WTC11 (cell line): ENCODE data around the gene RAP1GAP. TPM values are rescaled to one million over a fixed set of nuclear protein-coding genes. Genes with fewer than 3 reads are reported as not detected.
A peak's percentile ranks its signal among the peaks of the same experiment; 100 is the strongest.

Experiments used
- ATAC-seq: fragments of 200-7000 bp; cut with Tn5 transposase; 2 replicates; pipeline ENCODE4 v1.10.0; 2021; ENCODE audit warnings: mild to moderate bottlenecking, moderate library complexity
- CTCF ChIA-PET: fragments of 300-600 bp; sonication (Branson Sonifier 250); formaldehyde crosslinking; loops from one replicate; lab custom pipeline; 2021; ENCODE audit warnings: antibody characterized with exemption; lab: Charles Lee
- POLR2A ChIA-PET: fragments of 350-600 bp; sonication (Branson Sonifier 250); formaldehyde crosslinking; loops from one replicate; lab custom pipeline; 2021; ENCODE audit warnings: antibody characterized with exemption; lab: Charles Lee
- DNase-seq: peaks from one replicate; pipeline ENCODE4 v3.0.0; 2021; ENCODE audit warnings: low spot score
- H3K27ac Mint-ChIP-seq: 2 replicates; pipeline ENCODE4 v1.8.0; 2021; ENCODE audit warnings: mixed read lengths
- H3K27me3 Mint-ChIP-seq: 2 replicates; pipeline ENCODE4 v1.8.0; 2021; ENCODE audit warnings: low read depth, mild to moderate bottlenecking, moderate library complexity, mixed read lengths
- H3K36me3 Mint-ChIP-seq: 2 replicates; pipeline ENCODE4 v1.8.0; 2021; ENCODE audit warnings: mixed read lengths
- H3K4me1 Mint-ChIP-seq: 2 replicates; pipeline ENCODE4 v1.8.0; 2022; ENCODE audit warnings: mixed read lengths
- H3K4me3 Mint-ChIP-seq: 2 replicates; pipeline ENCODE4 v1.8.0; 2021; ENCODE audit warnings: mild to moderate bottlenecking, moderate library complexity, mixed read lengths
- H3K9me3 Mint-ChIP-seq: 2 replicates; pipeline ENCODE4 v1.8.0; 2021; ENCODE audit warnings: mixed read lengths
- AFF4 ChIP-seq: sonication (generic); formaldehyde crosslinking; IDR thresholded peaks from 2 replicates; pipeline ENCODE4 v1.8.1; 2023; ENCODE audit warnings: mild to moderate bottlenecking, missing genetic modification reagents, borderline replicate concordance
- E2F1 ChIP-seq: sonication (generic); formaldehyde crosslinking; IDR thresholded peaks from 2 replicates; pipeline ENCODE4 v1.8.0; 2022; ENCODE audit warnings: mild to moderate bottlenecking, missing genetic modification reagents
- E2F4 ChIP-seq: sonication (generic); formaldehyde crosslinking; IDR thresholded peaks from 2 replicates; pipeline ENCODE4 v1.8.1; 2022; ENCODE audit warnings: low read depth, mild to moderate bottlenecking, moderate library complexity, missing genetic modification reagents, borderline replicate concordance
- HMGA2 ChIP-seq: fragments of 250-450 bp; sonication (Bioruptor Pico); IDR thresholded peaks from 2 replicates; pipeline ENCODE4 v1.4.0; 2021; ENCODE audit warnings: mild to moderate bottlenecking, moderate library complexity
- MAX ChIP-seq: sonication (generic); formaldehyde crosslinking; IDR thresholded peaks from 2 replicates; pipeline ENCODE4 v1.8.0; 2022; ENCODE audit warnings: mild to moderate bottlenecking, missing genetic modification reagents
- MYBL2 ChIP-seq: sonication (generic); formaldehyde crosslinking; IDR thresholded peaks from 2 replicates; pipeline ENCODE4 v1.8.1; 2023; ENCODE audit warnings: mild to moderate bottlenecking, moderate library complexity, missing genetic modification reagents
- NR1H2 ChIP-seq: sonication (generic); formaldehyde crosslinking; IDR thresholded peaks from 2 replicates; pipeline ENCODE4 v1.9.0; 2021; ENCODE audit warnings: mild to moderate bottlenecking, moderate library complexity, missing genetic modification reagents
- RELA ChIP-seq: sonication (generic); formaldehyde crosslinking; IDR thresholded peaks from 2 replicates; pipeline ENCODE4 v1.8.1; 2022; ENCODE audit warnings: missing genetic modification reagents, mild to moderate bottlenecking, borderline replicate concordance
- ZNF138 ChIP-seq: sonication (generic); formaldehyde crosslinking; conservative IDR thresholded peaks from 2 replicates; pipeline ENCODE4 v1.8.1; 2022; ENCODE audit warnings: mild to moderate bottlenecking, moderate library complexity, missing genetic modification reagents
- total RNA-seq: library from RNA; stranded (reverse); gene quantifications from 3 replicates; pipeline ENCODE4 v1.2.3, GENCODE V29; 2021
- TF ChIP-seq, protein P1 (sequence below): sonication (generic); formaldehyde crosslinking; IDR thresholded peaks from 2 replicates; pipeline ENCODE4 v1.8.1; 2022; ENCODE audit warnings: mild to moderate bottlenecking, missing genetic modification reagents, moderate library complexity, borderline replicate concordance
- TF ChIP-seq, protein P2 (sequence below): fragments of 250-450 bp; sonication (Bioruptor Pico); IDR thresholded peaks from 2 replicates; pipeline ENCODE4 v1.9.0; 2021; ENCODE audit warnings: moderate library complexity, mild to moderate bottlenecking, inconsistent platforms, borderline replicate concordance
- TF ChIP-seq, protein P3 (sequence below): fragments of 250-450 bp; sonication (Bioruptor Pico); IDR thresholded peaks from 2 replicates; pipeline ENCODE4 v1.9.0; 2021; ENCODE audit warnings: mild to moderate bottlenecking

The RAP1GAP gene
- total RNA-seq, 1 experiment from 2014 or later = 7.6 TPM

GRCh38 chr1:21587602-21587953 is 81.6 kb downstream of the RAP1GAP start (continued):
- TF ChIP-seq AFF4 (no peak), MYBL2 (CRISPR knock-in tag) (no peak), ZNF138 (CRISPR knock-in tag) (no peak), RELA (CRISPR knock-in tag) (no peak), E2F4 (CRISPR knock-in tag) (no peak), NR1H2 (CRISPR knock-in tag) (no peak), HMGA2 (CRISPR knock-in tag) (no peak)
- TF ChIP-seq, protein P1, sequence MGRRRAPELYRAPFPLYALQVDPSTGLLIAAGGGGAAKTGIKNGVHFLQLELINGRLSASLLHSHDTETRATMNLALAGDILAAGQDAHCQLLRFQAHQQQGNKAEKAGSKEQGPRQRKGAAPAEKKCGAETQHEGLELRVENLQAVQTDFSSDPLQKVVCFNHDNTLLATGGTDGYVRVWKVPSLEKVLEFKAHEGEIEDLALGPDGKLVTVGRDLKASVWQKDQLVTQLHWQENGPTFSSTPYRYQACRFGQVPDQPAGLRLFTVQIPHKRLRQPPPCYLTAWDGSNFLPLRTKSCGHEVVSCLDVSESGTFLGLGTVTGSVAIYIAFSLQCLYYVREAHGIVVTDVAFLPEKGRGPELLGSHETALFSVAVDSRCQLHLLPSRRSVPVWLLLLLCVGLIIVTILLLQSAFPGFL (CRISPR knock-in tag) = no peak
- TF ChIP-seq, protein P2, sequence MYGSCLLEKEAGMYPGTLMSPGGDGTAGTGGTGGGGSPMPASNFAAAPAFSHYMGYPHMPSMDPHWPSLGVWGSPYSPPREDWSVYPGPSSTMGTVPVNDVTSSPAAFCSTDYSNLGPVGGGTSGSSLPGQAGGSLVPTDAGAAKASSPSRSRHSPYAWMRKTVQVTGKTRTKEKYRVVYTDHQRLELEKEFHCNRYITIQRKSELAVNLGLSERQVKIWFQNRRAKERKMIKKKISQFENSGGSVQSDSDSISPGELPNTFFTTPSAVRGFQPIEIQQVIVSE (CRISPR knock-in tag) = no peak

DNA sequence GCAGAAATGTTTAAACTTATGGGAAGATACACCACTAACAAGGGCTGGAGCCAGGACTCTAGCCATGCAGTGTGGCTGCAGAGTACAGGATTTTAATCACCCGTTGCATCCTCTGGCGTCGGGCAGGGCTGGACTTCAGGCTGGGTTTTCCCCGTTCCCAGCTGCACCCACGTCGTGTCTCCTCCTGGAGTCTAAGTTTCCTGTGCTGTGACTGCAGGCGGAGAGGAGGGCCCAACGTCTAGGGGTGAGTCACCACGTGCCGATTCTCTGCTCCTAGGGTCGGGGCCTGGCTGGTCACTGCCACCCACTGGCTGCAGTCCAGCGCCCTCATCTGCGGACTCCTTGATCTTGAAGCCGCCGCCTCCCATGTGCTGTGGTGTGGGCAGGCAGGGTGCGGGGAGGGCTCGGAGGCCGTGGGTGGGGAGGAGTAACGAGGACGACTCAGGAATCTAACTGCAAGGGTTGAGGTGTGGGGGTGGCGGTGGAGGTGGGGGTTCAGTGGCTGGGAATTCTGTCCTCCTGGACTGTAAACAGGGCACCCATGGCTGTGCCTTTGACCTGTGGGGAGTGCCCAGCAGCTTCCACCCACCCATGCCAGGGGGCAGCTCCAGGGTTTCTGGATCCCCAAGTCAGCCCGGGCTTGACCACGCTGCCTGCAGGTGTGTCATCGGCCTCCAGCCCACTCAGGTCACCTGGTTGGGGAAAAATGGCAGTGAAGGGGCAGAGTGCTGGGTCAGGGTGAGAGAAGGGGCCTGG is 82.1 kb downstream of the RAP1GAP start:
- TF ChIP-seq MAX (CRISPR knock-in tag) (peak; percentile 37; the same call in 1 of the 2 replicates), E2F1 (CRISPR knock-in tag) (no peak)
- TF ChIP-seq, protein P3, sequence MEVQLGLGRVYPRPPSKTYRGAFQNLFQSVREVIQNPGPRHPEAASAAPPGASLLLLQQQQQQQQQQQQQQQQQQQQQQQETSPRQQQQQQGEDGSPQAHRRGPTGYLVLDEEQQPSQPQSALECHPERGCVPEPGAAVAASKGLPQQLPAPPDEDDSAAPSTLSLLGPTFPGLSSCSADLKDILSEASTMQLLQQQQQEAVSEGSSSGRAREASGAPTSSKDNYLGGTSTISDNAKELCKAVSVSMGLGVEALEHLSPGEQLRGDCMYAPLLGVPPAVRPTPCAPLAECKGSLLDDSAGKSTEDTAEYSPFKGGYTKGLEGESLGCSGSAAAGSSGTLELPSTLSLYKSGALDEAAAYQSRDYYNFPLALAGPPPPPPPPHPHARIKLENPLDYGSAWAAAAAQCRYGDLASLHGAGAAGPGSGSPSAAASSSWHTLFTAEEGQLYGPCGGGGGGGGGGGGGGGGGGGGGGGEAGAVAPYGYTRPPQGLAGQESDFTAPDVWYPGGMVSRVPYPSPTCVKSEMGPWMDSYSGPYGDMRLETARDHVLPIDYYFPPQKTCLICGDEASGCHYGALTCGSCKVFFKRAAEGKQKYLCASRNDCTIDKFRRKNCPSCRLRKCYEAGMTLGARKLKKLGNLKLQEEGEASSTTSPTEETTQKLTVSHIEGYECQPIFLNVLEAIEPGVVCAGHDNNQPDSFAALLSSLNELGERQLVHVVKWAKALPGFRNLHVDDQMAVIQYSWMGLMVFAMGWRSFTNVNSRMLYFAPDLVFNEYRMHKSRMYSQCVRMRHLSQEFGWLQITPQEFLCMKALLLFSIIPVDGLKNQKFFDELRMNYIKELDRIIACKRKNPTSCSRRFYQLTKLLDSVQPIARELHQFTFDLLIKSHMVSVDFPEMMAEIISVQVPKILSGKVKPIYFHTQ (CRISPR knock-in tag) = no peak
- TF ChIP-seq, all 79 proteins: peak for 1
- Mint-ChIP-seq H3K27ac (peak overlapping the region; percentile 37; the same call in 1 of the 2 replicates), H3K4me3 (no peak overlapping the region), H3K4me1 (peaks cover 24% of the 10 kb centered on the region), H3K36me3 (no peaks in the 10 kb centered on the region), H3K9me3 (no peaks in the 10 kb centered on the region), H3K27me3 (peaks cover 16% of the 10 kb centered on the region)
- peak; percentile 40 for DNase-seq
- POLR2A ChIA-PET = no interaction called here
- CTCF ChIA-PET = interaction anchor here (0.6 to 1.0 kb wide), 2 partner anchors 9 to 48 kb away, joined by 3 to 4 read pairs; no protein-coding TSS in a partner anchor
- peak; percentile 51 for ATAC-seq
